Activated CD4-positive, alpha-beta T cell treated with anti-CD3 and anti-CD28 coated beads for 1 hour (primary cell): ENCODE measurements around the gene TCF4.

Experiments used
- DNase-seq: peaks from one replicate; pipeline ENCODE4 v3.0.0-alpha.2; 2020

TCF4 gene

GRCh38 chr18:55430026-55430425 lies 158.0 kb downstream of the TCF4 start:
- no peak for DNase-seq

GRCh38 chr18:55427951-55428350 lies 160.0 kb downstream of the TCF4 start:
- DNase-seq, result no peak

GRCh38 chr18:55425698-55426097 lies 162.3 kb downstream of the TCF4 start:
- no peak for DNase-seq

GRCh38 chr18:55422456-55423180 lies 165.4 kb downstream of the TCF4 start:
- no peak for DNase-seq

- no peak for DNase-seq
Observed at GRCh38 chr18:55421615-55422419, 166.2 kb downstream of the TCF4 start.

GRCh38 chr18:55421308-55421614 lies 166.7 kb downstream of the TCF4 start:
- DNase-seq, result no peak

GRCh38 chr18:55420665-55421307 lies 167.2 kb downstream of the TCF4 start:
- no peak for DNase-seq

- no peak for DNase-seq
Observed at GRCh38 chr18:55419947-55420664, 167.9 kb downstream of the TCF4 start.

GRCh38 chr18:55419132-55419946 lies 168.7 kb downstream of the TCF4 start:
- no peak for DNase-seq

- DNase-seq, result no peak
Observed at GRCh38 chr18:55418439-55418838, 169.6 kb downstream of the TCF4 start.

- no peak for DNase-seq
Observed at GRCh38 chr18:55416791-55417190, 171.2 kb downstream of the TCF4 start.

GRCh38 chr18:55415258-55415871 lies 172.6 kb downstream of the TCF4 start:
- peak; percentile 50 for DNase-seq

- no peak for DNase-seq
Observed at GRCh38 chr18:55414475-55414874, 173.5 kb downstream of the TCF4 start.

- DNase-seq, result no peak
Observed at GRCh38 chr18:55413474-55413873, 174.5 kb downstream of the TCF4 start.

GRCh38 chr18:55407774-55408535 lies 180.0 kb downstream of the TCF4 start:
- DNase-seq, result no peak

GRCh38 chr18:55407191-55407590 lies 180.8 kb downstream of the TCF4 start:
- no peak for DNase-seq

- DNase-seq, result no peak
Observed at GRCh38 chr18:55406451-55406991, 181.5 kb downstream of the TCF4 start.

GRCh38 chr18:55405893-55406406 lies 182.0 kb downstream of the TCF4 start:
- DNase-seq, result no peak

GRCh38 chr18:55405475-55405874 lies 182.5 kb downstream of the TCF4 start:
- no peak for DNase-seq

- no peak for DNase-seq
Observed at GRCh38 chr18:55404832-55405465, 183.0 kb downstream of the TCF4 start.
